GM21367 (cell line): Measurements from ENCODE around the gene RRAD.
"Not testable (repeated sequence)": the region's sequence is repeated elsewhere in the genome, so short reads cannot be mapped to it uniquely, and the experiment has no call there.

Experiments used
- ATAC-seq: cut with Tn5 transposase; IDR thresholded peaks from one replicate; pipeline ENCODE4 v1.9.1; 2021; ENCODE audit not compliant: unreplicated experiment

The RRAD gene

GRCh38 chr16:66900721-66901441, 24.5 kb downstream of the RRAD start:
- ATAC-seq: no peak

- no peak for ATAC-seq
These were observed 25.2 kb downstream of the RRAD start for GRCh38 chr16:66899945-66900710.

- ATAC-seq: no peak
These were observed 25.9 kb downstream of the RRAD start for GRCh38 chr16:66899310-66899944.

GRCh38 chr16:66898933-66899309, 26.4 kb downstream of the RRAD start:
- no peak for ATAC-seq

GRCh38 chr16:66898207-66898606, 27.1 kb downstream of the RRAD start:
- ATAC-seq: no peak

- not testable (repeated sequence) for ATAC-seq
These were observed 28.7 kb downstream of the RRAD start for GRCh38 chr16:66896682-66897081.

- ATAC-seq: no peak
These were observed 29.3 kb downstream of the RRAD start for GRCh38 chr16:66895999-66896398.

- no peak for ATAC-seq
These were observed 29.7 kb downstream of the RRAD start for GRCh38 chr16:66895689-66895979.

- no peak for ATAC-seq
These were observed 30.2 kb downstream of the RRAD start for GRCh38 chr16:66894948-66895688.

- no peak for ATAC-seq
These were observed 31.3 kb downstream of the RRAD start for GRCh38 chr16:66894055-66894454.

GRCh38 chr16:66891797-66892196, 33.5 kb downstream of the RRAD start:
- ATAC-seq: no peak

GRCh38 chr16:66891360-66891759, 34.0 kb downstream of the RRAD start:
- no peak for ATAC-seq

GRCh38 chr16:66890799-66891198, 34.5 kb downstream of the RRAD start:
- ATAC-seq: no peak

- no peak for ATAC-seq
These were observed 35.7 kb downstream of the RRAD start for GRCh38 chr16:66889622-66890021.

GRCh38 chr16:66888647-66889615, 36.4 kb downstream of the RRAD start:
- ATAC-seq: no peak

- ATAC-seq: no peak
These were observed 38.4 kb downstream of the RRAD start for GRCh38 chr16:66886914-66887313.

- ATAC-seq: no peak
These were observed 39.0 kb downstream of the RRAD start for GRCh38 chr16:66886321-66886720.

GRCh38 chr16:66885491-66885890, 39.8 kb downstream of the RRAD start:
- ATAC-seq: no peak

GRCh38 chr16:66882702-66883101, 42.6 kb downstream of the RRAD start:
- ATAC-seq: no peak

- ATAC-seq: no peak
These were observed 43.3 kb downstream of the RRAD start for GRCh38 chr16:66881964-66882508.
